Loucy (cell line): ENCODE results near the gene CELSR1.

Experiments used
- EZH2phosphoT487 ChIP-seq: fragments of 200-600 bp; IDR thresholded peaks from 2 replicates; pipeline ENCODE4 v1.6.1; 2018; ENCODE audit warnings: antibody characterized with exemption, mild to moderate bottlenecking, moderate library complexity, borderline replicate concordance
- TF ChIP-seq, protein P1 (sequence below): fragments of 200-600 bp; sonication (generic); conservative IDR thresholded peaks from 2 replicates; pipeline ENCODE4 v1.5.1; 2014; ENCODE audit warnings: mild to moderate bottlenecking, antibody characterized with exemption, low read length

DNA sequence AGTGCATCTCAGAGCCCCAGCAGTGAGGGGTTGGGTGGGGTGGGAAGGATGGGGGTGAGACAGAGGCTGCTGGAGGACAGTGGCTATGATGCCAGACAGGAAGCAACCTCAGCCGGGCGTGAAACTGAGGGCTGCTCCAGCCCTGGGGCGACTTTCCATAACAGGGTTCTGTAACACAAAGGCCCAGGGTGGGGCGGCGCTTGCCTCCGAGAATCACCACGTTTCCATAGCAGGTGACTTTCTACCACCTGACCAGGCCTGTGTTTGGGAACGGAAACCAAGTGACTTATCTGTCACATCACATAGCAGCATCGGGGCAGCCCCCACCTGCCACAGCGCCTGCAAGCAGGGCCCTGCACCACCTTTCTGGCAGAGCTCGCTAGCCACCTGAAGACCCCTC is 116.2 kb downstream of the CELSR1 start:
- TF ChIP-seq, protein P1, sequence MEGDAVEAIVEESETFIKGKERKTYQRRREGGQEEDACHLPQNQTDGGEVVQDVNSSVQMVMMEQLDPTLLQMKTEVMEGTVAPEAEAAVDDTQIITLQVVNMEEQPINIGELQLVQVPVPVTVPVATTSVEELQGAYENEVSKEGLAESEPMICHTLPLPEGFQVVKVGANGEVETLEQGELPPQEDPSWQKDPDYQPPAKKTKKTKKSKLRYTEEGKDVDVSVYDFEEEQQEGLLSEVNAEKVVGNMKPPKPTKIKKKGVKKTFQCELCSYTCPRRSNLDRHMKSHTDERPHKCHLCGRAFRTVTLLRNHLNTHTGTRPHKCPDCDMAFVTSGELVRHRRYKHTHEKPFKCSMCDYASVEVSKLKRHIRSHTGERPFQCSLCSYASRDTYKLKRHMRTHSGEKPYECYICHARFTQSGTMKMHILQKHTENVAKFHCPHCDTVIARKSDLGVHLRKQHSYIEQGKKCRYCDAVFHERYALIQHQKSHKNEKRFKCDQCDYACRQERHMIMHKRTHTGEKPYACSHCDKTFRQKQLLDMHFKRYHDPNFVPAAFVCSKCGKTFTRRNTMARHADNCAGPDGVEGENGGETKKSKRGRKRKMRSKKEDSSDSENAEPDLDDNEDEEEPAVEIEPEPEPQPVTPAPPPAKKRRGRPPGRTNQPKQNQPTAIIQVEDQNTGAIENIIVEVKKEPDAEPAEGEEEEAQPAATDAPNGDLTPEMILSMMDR, result no peak
- no peak for TF ChIP-seq EZH2phosphoT487
